GM12878 (cell line): Measurements from ENCODE around the gene CACNA1I.

Experiments
- FOS ChIP-seq: IDR thresholded peaks from 3 replicates; pipeline ENCODE4 v1.6.1; 2011; ENCODE audit warnings: borderline replicate concordance; ENCODE audit not compliant: insufficient read length; ENCODE audit errors: extremely low read depth
- SP1 ChIP-seq: IDR thresholded peaks from one replicate; pipeline ENCODE4 v1.6.1; 2011; ENCODE audit warnings: low read depth, low read length
- SRF ChIP-seq, 2 experiments: IDR thresholded peaks; 2 replicates each; pipeline ENCODE4 v1.6.1; 2011; ENCODE audit warnings: low read depth in 2 of 2, low read length in 2 of 2, mild to moderate bottlenecking in 1 of 2, moderate library complexity in 1 of 2

DNA sequence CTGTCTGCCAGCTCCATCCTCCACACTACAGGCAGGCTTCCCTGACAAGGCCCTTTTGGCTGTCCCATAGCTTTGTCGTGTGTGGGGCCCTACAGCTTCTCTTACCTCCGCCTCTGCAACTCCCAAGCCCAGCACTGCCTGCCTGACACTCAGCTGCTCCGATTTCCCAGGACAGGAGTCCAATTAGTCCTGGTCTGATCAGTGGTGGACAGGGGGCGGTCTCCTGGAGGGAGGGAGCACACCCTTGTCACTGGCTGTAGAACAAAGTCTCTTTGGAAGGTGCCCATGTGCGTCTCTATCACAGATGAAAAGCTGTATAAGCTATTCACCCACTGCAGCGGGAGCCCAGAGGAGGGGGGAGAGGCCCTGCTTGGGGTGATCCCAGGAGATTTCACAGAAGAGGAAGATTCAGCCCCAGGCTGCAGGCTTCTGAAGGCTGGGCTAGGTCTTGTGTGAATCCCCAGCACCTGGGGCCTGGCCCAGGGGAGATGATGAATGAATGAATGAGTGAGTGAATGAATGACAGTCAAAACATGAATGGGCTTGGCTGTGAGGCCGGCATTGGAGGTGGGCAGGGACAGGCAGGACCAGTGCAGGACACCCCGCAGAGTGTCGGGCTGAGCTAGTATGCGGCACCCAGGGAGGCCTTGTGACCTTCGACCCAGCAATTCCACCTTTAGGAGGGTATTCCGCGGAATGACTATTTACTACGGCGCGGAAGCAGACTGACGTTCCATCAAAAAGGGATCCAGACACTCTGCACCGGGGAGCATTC is 142.4 kb downstream of the CACNA1I start:
- no peak for TF ChIP-seq SRF (IDR thresholded peaks at IDR 0.05; ENCODE audit: low read depth in 2 of 2, low read length in 2 of 2)
- no peak for TF ChIP-seq FOS
- TF ChIP-seq SP1 = no peak
